ELF-1 (cell line): Measurements from ENCODE around the gene FAM53B.
A peak's percentile ranks its signal among the peaks of the same experiment; 100 is the strongest.

Experiments used
- DNase-seq: peaks from one replicate; pipeline ENCODE4 v3.0.0-alpha.2; 2016; ENCODE audit warnings: low read depth, low spot score

FAM53B gene

GRCh38 chr10:124648131-124648475 lies 96.1 kb downstream of the FAM53B start:
- DNase-seq: no peak

- no peak for DNase-seq
Observed at GRCh38 chr10:124647421-124648130, 96.6 kb downstream of the FAM53B start.

- no peak for DNase-seq
Observed at GRCh38 chr10:124646483-124647352, 97.5 kb downstream of the FAM53B start.

GRCh38 chr10:124645467-124646095 lies 98.6 kb downstream of the FAM53B start:
- no peak for DNase-seq

GRCh38 chr10:124644771-124645415 lies 99.3 kb downstream of the FAM53B start:
- no peak for DNase-seq

- DNase-seq: no peak
Observed at GRCh38 chr10:124644236-124644635, 99.9 kb downstream of the FAM53B start.

- peak; percentile 64 for DNase-seq
Observed at GRCh38 chr10:124643330-124644009, 100.7 kb downstream of the FAM53B start.

GRCh38 chr10:124642088-124642710 lies 102.0 kb downstream of the FAM53B start:
- DNase-seq: no peak

GRCh38 chr10:124641282-124642087 lies 102.7 kb downstream of the FAM53B start:
- DNase-seq: no peak

- no peak for DNase-seq
Observed at GRCh38 chr10:124640538-124641231, 103.5 kb downstream of the FAM53B start.

- no peak for DNase-seq
Observed at GRCh38 chr10:124640056-124640455, 104.1 kb downstream of the FAM53B start.

GRCh38 chr10:124639646-124640045 lies 104.5 kb downstream of the FAM53B start:
- no peak for DNase-seq

- no peak for DNase-seq
Observed at GRCh38 chr10:124639206-124639605, 105.0 kb downstream of the FAM53B start.

GRCh38 chr10:124637746-124638145 lies 106.4 kb downstream of the FAM53B start:
- DNase-seq: no peak

GRCh38 chr10:124637091-124637700 lies 107.0 kb downstream of the FAM53B start:
- DNase-seq: no peak

- no peak for DNase-seq
Observed at GRCh38 chr10:124636271-124636995, 107.7 kb downstream of the FAM53B start.

GRCh38 chr10:124632566-124632965 lies 111.6 kb downstream of the FAM53B start:
- no peak for DNase-seq

GRCh38 chr10:124632064-124632531 lies 112.1 kb downstream of the FAM53B start:
- DNase-seq: no peak
